PC-9 (cell line): ENCODE measurements around the gene SLIRP. TPM values are rescaled to one million over a fixed set of nuclear protein-coding genes. Genes with fewer than 3 reads are reported as not detected.

Experiments used
- BruUV-seq: library from RNA; stranded (reverse); fragments of 400-500 nt; replicated peaks from 2 replicates; lab custom pipeline; 2021; lab: Mats Ljungman, UMichigan
- CTCF ChIA-PET: fragments of 300-600 bp; sonication (Branson Sonifier 250); formaldehyde crosslinking; loops from one replicate; lab custom pipeline; 2022; ENCODE audit warnings: antibody characterized with exemption; lab: Charles Lee
- POLR2A ChIA-PET: fragments of 300-600 bp; sonication (Branson Sonifier 250); formaldehyde crosslinking; loops from one replicate; lab custom pipeline; 2022; ENCODE audit warnings: antibody characterized with exemption; ENCODE audit not compliant: unreplicated experiment; lab: Charles Lee
- DNase-seq, 2 experiments: peaks; one replicate each; pipeline versions ENCODE4 v3.0.0 to v3.0.0-alpha.2; 2015 to 2022; ENCODE audit warnings: mixed read lengths in 1 of 2
- H2AFZ ChIP-seq: fragments of 200-600 bp; sonication (generic); 2 replicates; pipeline ENCODE4 v1.8.1; 2017; ENCODE audit warnings: antibody characterized with exemption
- H3F3A ChIP-seq: fragments of 200-600 bp; sonication (generic); 2 replicates; pipeline ENCODE4 v1.8.1; 2017; ENCODE audit warnings: antibody characterized with exemption, mild to moderate bottlenecking, low read depth; ENCODE audit not compliant: insufficient read depth
- H3K27ac ChIP-seq: fragments of 200-600 bp; sonication (generic); 2 replicates; pipeline ENCODE4 v1.6.1; 2016; ENCODE audit warnings: mixed run types
- H3K27me3 ChIP-seq: fragments of 200-600 bp; sonication (generic); 2 replicates; pipeline ENCODE4 v1.6.1; 2016; ENCODE audit warnings: low read depth, mixed run types; ENCODE audit not compliant: insufficient read depth
- H3K36me3 ChIP-seq: fragments of 200-600 bp; sonication (generic); 2 replicates; pipeline ENCODE4 v1.6.1; 2016; ENCODE audit warnings: low read depth, mixed run types
- H3K4me1 ChIP-seq: fragments of 200-600 bp; sonication (generic); replicated peaks from 2 replicates; pipeline ENCODE4 v1.6.1; 2016; ENCODE audit warnings: mixed run types; ENCODE audit not compliant: insufficient read depth
- H3K4me2 ChIP-seq: fragments of 200-600 bp; sonication (generic); 2 replicates; pipeline ENCODE4 v1.6.1; 2017; ENCODE audit warnings: mixed run types
- H3K4me3 ChIP-seq: fragments of 200-600 bp; sonication (generic); 2 replicates; pipeline ENCODE4 v1.6.1; 2016; ENCODE audit warnings: mixed run types
- H3K79me2 ChIP-seq: fragments of 200-600 bp; sonication (generic); 2 replicates; pipeline ENCODE4 v1.6.1; 2017; ENCODE audit warnings: low read depth, mixed run types
- H3K9me2 ChIP-seq: fragments of 200-600 bp; sonication (generic); 2 replicates; pipeline ENCODE4 v1.8.1; 2017; ENCODE audit warnings: mild to moderate bottlenecking; ENCODE audit not compliant: insufficient read depth
- H3K9me3 ChIP-seq: fragments of 200-600 bp; sonication (generic); 2 replicates; pipeline ENCODE4 v1.8.1; 2016; ENCODE audit warnings: low read depth; ENCODE audit not compliant: insufficient read depth
- H4K20me1 ChIP-seq: fragments of 200-600 bp; sonication (generic); 2 replicates; pipeline ENCODE4 v1.8.1; 2017; ENCODE audit not compliant: insufficient read depth
- CTCF ChIP-seq: fragments of 200-600 bp; sonication (generic); conservative IDR thresholded peaks from 2 replicates; pipeline ENCODE4 v1.6.1; 2017; ENCODE audit warnings: mixed run types, antibody characterized with exemption, mild to moderate bottlenecking, moderate library complexity
- EZH2 ChIP-seq: fragments of 200-600 bp; sonication (generic); IDR thresholded peaks from 2 replicates; pipeline ENCODE4 v1.8.0; 2017; ENCODE audit warnings: antibody characterized with exemption, low read depth
- intact Hi-C: fragments of 100-400 bp; cut with micrococcal nuclease; formaldehyde crosslinking; loops from one replicate; pipeline ENCODE4 v1.10.0; 2022; ENCODE audit not compliant: unreplicated experiment
- total RNA-seq: library from RNA; stranded (reverse); gene quantifications from 2 replicates; pipeline ENCODE4 v1.2.3, GENCODE V29; 2021

SLIRP gene
- total RNA-seq, 1 experiment from 2014 or later: 375 TPM

GRCh38 chr14:77674931-77675330 lies 33.0 kb upstream of the SLIRP start:
- intact Hi-C loops: no loop called here
- peaks cover 39% of the 10 kb centered on the region for H3K36me3 ChIP-seq

DNA sequence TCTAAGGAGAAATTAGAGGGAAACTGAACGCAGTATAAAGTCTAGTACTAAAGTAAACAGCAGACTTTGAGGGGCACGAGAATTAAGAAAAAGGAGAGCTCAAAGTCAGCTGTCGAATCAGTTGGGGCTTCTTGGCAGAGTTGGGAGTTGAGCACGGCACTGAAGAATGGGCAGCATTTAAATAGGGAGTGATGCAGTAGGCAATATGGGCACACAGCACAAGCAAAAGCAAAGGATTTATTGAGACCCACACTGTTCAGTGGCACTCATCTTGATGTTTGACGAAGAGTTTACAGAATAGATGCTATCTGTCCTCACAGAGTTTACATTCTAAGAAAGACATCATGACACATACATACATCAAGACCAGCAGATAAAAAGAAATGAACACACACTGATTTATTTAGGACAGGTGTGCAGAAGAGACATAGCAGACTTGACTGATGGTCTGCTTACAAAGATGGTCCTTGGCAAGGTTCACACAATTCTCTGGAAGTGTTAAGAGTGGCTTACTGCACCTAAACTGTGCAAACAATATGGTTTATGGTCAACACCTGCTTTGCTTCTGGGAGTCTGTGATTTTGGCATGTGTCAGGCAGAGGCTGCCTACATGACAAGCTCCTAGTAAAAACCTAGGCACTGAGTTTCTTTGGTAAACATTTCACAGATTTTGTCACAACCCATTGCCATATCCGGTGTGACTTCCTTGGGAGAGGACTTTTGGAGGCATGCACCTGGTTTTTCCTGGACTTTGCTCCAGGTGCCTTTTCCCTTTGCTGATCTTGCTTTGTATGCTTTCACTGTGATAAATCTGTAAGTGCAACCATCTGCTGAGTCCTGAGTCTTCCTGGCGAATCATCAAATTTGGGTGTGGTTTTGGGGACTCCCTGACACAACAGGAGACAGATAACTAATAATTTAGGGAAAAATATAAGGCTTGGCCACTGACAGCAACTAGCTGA lies 26.4 kb upstream of the SLIRP start:
- no peaks in the 10 kb centered on the region for H3K9me3 ChIP-seq
- BruUV-seq: no TSS peak
- H3K27me3 ChIP-seq: no peaks in the 10 kb centered on the region
- H3K4me2 ChIP-seq: peak overlapping the region; percentile 28
- no peak overlapping the region for H2AFZ ChIP-seq
- POLR2A ChIA-PET: interaction anchor here (0.5 kb wide), 2 partner anchors 11 to 545 kb away, joined by 3 to 4 read pairs; no protein-coding TSS in a partner anchor
- DNase-seq: peak in 1 of 2 experiments; percentile 61
- H3K4me1 ChIP-seq: peaks cover 21% of the 10 kb centered on the region
- H3F3A ChIP-seq: peaks cover 28% of the 10 kb centered on the region
- peaks cover 30% of the 10 kb centered on the region for H3K36me3 ChIP-seq
- H3K27ac ChIP-seq: peak overlapping the region; percentile 42
- CTCF ChIA-PET: interaction anchor here (0.5 to 0.6 kb wide), 2 partner anchors 22 to 113 kb away, joined by 3 to 9 read pairs; no protein-coding TSS in a partner anchor
- intact Hi-C loops: no loop called here
- TF ChIP-seq EZH2 (no peak), CTCF (no peak)
- H3K9me2 ChIP-seq: no peaks in the 10 kb centered on the region
- H3K79me2 ChIP-seq: no peaks in the 10 kb centered on the region
- peaks cover 19% of the 10 kb centered on the region; the same call in 1 of the 2 replicates for H4K20me1 ChIP-seq
- no peak overlapping the region for H3K4me3 ChIP-seq

More at GRCh38 chr14:77674931-77675330, 33.0 kb upstream of the SLIRP start:
- no peak overlapping the region for H3K4me3 ChIP-seq
- no TSS peak for BruUV-seq
- peaks cover 2% of the 10 kb centered on the region; the same call in 1 of the 2 replicates for H4K20me1 ChIP-seq
- no peaks in the 10 kb centered on the region for H3K27me3 ChIP-seq
- TF ChIP-seq EZH2 (no peak), CTCF (no peak)
- no peak overlapping the region for H3K27ac ChIP-seq
- H3K79me2 ChIP-seq: no peaks in the 10 kb centered on the region
- no peaks in the 10 kb centered on the region for H3K4me1 ChIP-seq
- no peak overlapping the region for H2AFZ ChIP-seq
- ChIA-PET CTCF (no interaction called here), POLR2A (no interaction called here)
- no peaks in the 10 kb centered on the region for H3K9me3 ChIP-seq
- DNase-seq: no peak
- no peaks in the 10 kb centered on the region for H3K9me2 ChIP-seq
- H3F3A ChIP-seq: 0 out of 2 replicates have a peak, but pooled peaks cover 5% of the 10 kb centered on the region
- no peak overlapping the region for H3K4me2 ChIP-seq

DNA sequence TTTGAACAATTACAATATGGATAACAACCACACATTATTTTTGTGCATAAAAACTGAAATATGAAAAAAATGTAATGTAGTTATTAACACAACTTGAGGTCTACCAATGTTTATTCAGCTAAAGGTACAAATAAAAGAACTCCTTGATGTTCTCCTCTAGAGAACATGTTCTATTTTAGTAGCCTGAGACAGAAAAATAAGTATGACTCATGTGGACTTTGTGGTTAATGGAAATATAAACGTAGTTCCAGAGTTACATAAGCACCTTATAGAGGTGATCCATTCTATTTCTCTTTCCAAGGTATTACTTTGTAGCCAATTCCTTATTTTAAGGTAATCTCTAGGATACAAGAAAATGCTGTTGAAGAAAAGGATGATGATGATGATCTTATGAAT lies 25.7 kb upstream of the SLIRP start:
- Histone ChIP-seq H3F3A (peaks cover 28% of the 10 kb centered on the region), H3K27ac (peak overlapping the region; percentile 42), H3K27me3 (no peaks in the 10 kb centered on the region), H3K9me2 (no peaks in the 10 kb centered on the region), H4K20me1 (peaks cover 19% of the 10 kb centered on the region; the same call in 1 of the 2 replicates), H2AFZ (no peak overlapping the region), H3K36me3 (peaks cover 27% of the 10 kb centered on the region), H3K9me3 (no peaks in the 10 kb centered on the region), H3K4me1 (peaks cover 21% of the 10 kb centered on the region), H3K4me2 (peak overlapping the region; percentile 28), H3K79me2 (no peaks in the 10 kb centered on the region), H3K4me3 (no peak overlapping the region)
- CTCF ChIA-PET: interaction anchor here (0.5 kb wide), 1 partner anchor 114 kb away, joined by 9 read pairs; no protein-coding TSS in a partner anchor
- TF ChIP-seq EZH2 (no peak), CTCF (no peak)
- POLR2A ChIA-PET: interaction anchor here (0.5 kb wide), 1 partner anchor 546 kb away, joined by 4 read pairs; no protein-coding TSS in a partner anchor
- BruUV-seq: no TSS peak
- intact Hi-C loops: no loop called here
- peak in 1 of 2 experiments; percentile 72 for DNase-seq
